Caco-2 (cell line): ENCODE results near the gene RASGRP3. TPM values are rescaled to one million over a fixed set of nuclear protein-coding genes. Genes with fewer than 3 reads are reported as not detected.

Experiments
- BruUV-seq: library from RNA; stranded (reverse); fragments of 400-500 nt; replicated peaks from 2 replicates; lab custom pipeline; 2021; lab: Mats Ljungman, UMichigan
- CTCF ChIA-PET: fragments of 300-600 bp; sonication (Branson Sonifier 250); formaldehyde crosslinking; loops from one replicate; lab custom pipeline; 2022; ENCODE audit warnings: antibody characterized with exemption; lab: Charles Lee
- POLR2A ChIA-PET: fragments of 300-600 bp; sonication (Branson Sonifier 250); formaldehyde crosslinking; loops from one replicate; lab custom pipeline; 2022; ENCODE audit warnings: antibody characterized with exemption; lab: Charles Lee
- DNase-seq, 2 experiments: peaks; one replicate each; pipeline versions ENCODE4 v3.0.0 to v3.0.0-alpha.2; 2020 to 2022
- H3K27me3 ChIP-seq: replicated peaks from 2 replicates; pipeline ENCODE4 v1.6.0; 2011; ENCODE audit warnings: low read length; ENCODE audit not compliant: control insufficient read depth, insufficient read depth
- H3K36me3 ChIP-seq: 2 replicates; pipeline ENCODE4 v1.5.1; 2011; ENCODE audit warnings: low read length; ENCODE audit not compliant: control insufficient read depth, insufficient read depth
- H3K4me1 ChIP-seq: fragments of 250-450 bp; sonication (Bioruptor Pico); 2 replicates; pipeline ENCODE4 v1.5.1; 2020; ENCODE audit warnings: mild to moderate bottlenecking
- H3K4me3 ChIP-seq: 2 replicates; pipeline ENCODE4 v1.5.1; 2011; ENCODE audit warnings: low read depth, mild to moderate bottlenecking, control low read depth, low read length
- H3K9me3 ChIP-seq: fragments of 250-450 bp; sonication (Bioruptor Pico); 2 replicates; pipeline ENCODE4 v1.5.1; 2020; ENCODE audit warnings: mild to moderate bottlenecking, moderate library complexity
- H3K27ac Mint-ChIP-seq: one replicate; pipeline ENCODE4 v1.8.0; 2022; ENCODE audit warnings: mixed read lengths; ENCODE audit not compliant: unreplicated experiment
- H3K27me3 Mint-ChIP-seq: one replicate; pipeline ENCODE4 v1.8.0; 2022; ENCODE audit warnings: mixed read lengths; ENCODE audit not compliant: insufficient read depth, unreplicated experiment
- H3K36me3 Mint-ChIP-seq: one replicate; pipeline ENCODE4 v1.8.0; 2022; ENCODE audit warnings: mild to moderate bottlenecking, mixed read lengths; ENCODE audit not compliant: insufficient read depth, unreplicated experiment
- H3K4me1 Mint-ChIP-seq: one replicate; pipeline ENCODE4 v1.8.0; 2022; ENCODE audit warnings: low read depth, mixed read lengths; ENCODE audit not compliant: unreplicated experiment
- H3K4me3 Mint-ChIP-seq: one replicate; pipeline ENCODE4 v1.8.0; 2022; ENCODE audit warnings: mild to moderate bottlenecking, moderate library complexity, mixed read lengths; ENCODE audit not compliant: unreplicated experiment
- H3K9me3 Mint-ChIP-seq: one replicate; pipeline ENCODE4 v1.8.0; 2022; ENCODE audit warnings: mixed read lengths; ENCODE audit not compliant: unreplicated experiment
- CTCF ChIP-seq, 2 experiments: fragments of 200-600 bp in 1 of 2; IDR thresholded peaks; 1 replicate in 1 of 2; 2 replicates in 1 of 2; pipeline versions ENCODE4 v1.5.1 to v1.8.0; 2011 to 2022; ENCODE audit warnings: antibody characterized with exemption in 1 of 2, control low read depth in 1 of 2, inconsistent platforms in 1 of 2, low read depth in 1 of 2, low read length in 1 of 2, mild to moderate bottlenecking in 1 of 2, moderate library complexity in 1 of 2; ENCODE audit not compliant: insufficient read depth in 1 of 2, severe bottlenecking in 1 of 2, unreplicated experiment in 1 of 2
- intact Hi-C: fragments of 100-400 bp; cut with micrococcal nuclease; formaldehyde crosslinking; loops from one replicate; pipeline ENCODE4 v1.10.0; 2022; ENCODE audit not compliant: unreplicated experiment
- total RNA-seq: library from RNA; stranded (reverse); gene quantifications from 2 replicates; pipeline ENCODE4 v1.2.3, GENCODE V29; 2022

The RASGRP3 gene
- total RNA-seq, 1 experiment from 2014 or later = 9.2 TPM

GRCh38 chr2:33502025-33502424 is 25.6 kb downstream of the RASGRP3 start:
- H3K27me3 ChIP-seq = no peaks in the 10 kb centered on the region
- no peak for TF ChIP-seq CTCF (IDR thresholded peaks at IDR 0.05; ENCODE audit: insufficient read depth in 1 of 2, low read depth in 1 of 2, low read length in 1 of 2, severe bottlenecking in 1 of 2, unreplicated experiment in 1 of 2)
- DNase-seq = no peak
- no TSS peak for BruUV-seq
- ChIA-PET POLR2A (no interaction called here), CTCF (no interaction called here)
- Mint-ChIP-seq H3K4me3 (no peak overlapping the region), H3K27me3 (no peaks in the 10 kb centered on the region), H3K36me3 (no peaks in the 10 kb centered on the region), H3K9me3 (peaks cover 13% of the 10 kb centered on the region), H3K27ac (no peak overlapping the region), H3K4me1 (no peaks in the 10 kb centered on the region)
- no peaks in the 10 kb centered on the region for H3K36me3 ChIP-seq
- H3K4me3 ChIP-seq = no peak overlapping the region
- H3K4me1 ChIP-seq = no peaks in the 10 kb centered on the region
- intact Hi-C loops = no loop called here
- H3K9me3 ChIP-seq = no peaks in the 10 kb centered on the region

GRCh38 chr2:33503002-33503401 is 26.6 kb downstream of the RASGRP3 start:
- no peak overlapping the region for H3K4me3 ChIP-seq
- DNase-seq = no peak
- no peaks in the 10 kb centered on the region for H3K27me3 Mint-ChIP-seq
- no TSS peak for BruUV-seq
- no peaks in the 10 kb centered on the region for H3K4me1 ChIP-seq
- no peak overlapping the region for H3K4me3 Mint-ChIP-seq
- H3K27ac Mint-ChIP-seq = no peak overlapping the region
- ChIA-PET POLR2A (no interaction called here), CTCF (no interaction called here)
- H3K4me1 Mint-ChIP-seq = no peaks in the 10 kb centered on the region
- H3K9me3 ChIP-seq = no peaks in the 10 kb centered on the region
- intact Hi-C loops = no loop called here
- TF ChIP-seq CTCF (IDR thresholded peaks at IDR 0.05; ENCODE audit: insufficient read depth in 1 of 2, low read depth in 1 of 2, low read length in 1 of 2, severe bottlenecking in 1 of 2, unreplicated experiment in 1 of 2) = no peak
- H3K27me3 ChIP-seq = no peaks in the 10 kb centered on the region
- no peaks in the 10 kb centered on the region for H3K36me3 Mint-ChIP-seq
- peaks cover 13% of the 10 kb centered on the region for H3K9me3 Mint-ChIP-seq
- no peaks in the 10 kb centered on the region for H3K36me3 ChIP-seq

GRCh38 chr2:33505966-33506365 is 29.5 kb downstream of the RASGRP3 start:
- no peaks in the 10 kb centered on the region for H3K9me3 ChIP-seq
- POLR2A ChIA-PET = no interaction called here
- H3K27me3 ChIP-seq = no peaks in the 10 kb centered on the region
- H3K36me3 ChIP-seq = no peaks in the 10 kb centered on the region
- BruUV-seq = no TSS peak
- no peak for TF ChIP-seq CTCF (IDR thresholded peaks at IDR 0.05; ENCODE audit: insufficient read depth in 1 of 2, low read depth in 1 of 2, low read length in 1 of 2, severe bottlenecking in 1 of 2, unreplicated experiment in 1 of 2)
- no peaks in the 10 kb centered on the region for H3K27me3 Mint-ChIP-seq
- H3K4me1 Mint-ChIP-seq = no peaks in the 10 kb centered on the region
- H3K9me3 Mint-ChIP-seq = peaks cover 13% of the 10 kb centered on the region
- H3K36me3 Mint-ChIP-seq = no peaks in the 10 kb centered on the region
- no peak overlapping the region for H3K27ac Mint-ChIP-seq
- peaks cover 6% of the 10 kb centered on the region; the same call in 1 of the 2 replicates for H3K4me1 ChIP-seq
- CTCF ChIA-PET = no interaction called here
- intact Hi-C loops = no loop called here
- H3K4me3 ChIP-seq = no peak overlapping the region
- DNase-seq = no peak
- H3K4me3 Mint-ChIP-seq = no peak overlapping the region
